ENCODE results near the gene RXRA. TPM values are rescaled to one million over a fixed set of nuclear protein-coding genes. Genes with fewer than 3 reads are reported as not detected.

The RXRA gene
- total and polyA plus RNA-seq, 2 donors (not counting 3 experiments of a cell fraction or from before 2014, with no cell fraction given) = 15.4 to 37.4 TPM

DNA sequence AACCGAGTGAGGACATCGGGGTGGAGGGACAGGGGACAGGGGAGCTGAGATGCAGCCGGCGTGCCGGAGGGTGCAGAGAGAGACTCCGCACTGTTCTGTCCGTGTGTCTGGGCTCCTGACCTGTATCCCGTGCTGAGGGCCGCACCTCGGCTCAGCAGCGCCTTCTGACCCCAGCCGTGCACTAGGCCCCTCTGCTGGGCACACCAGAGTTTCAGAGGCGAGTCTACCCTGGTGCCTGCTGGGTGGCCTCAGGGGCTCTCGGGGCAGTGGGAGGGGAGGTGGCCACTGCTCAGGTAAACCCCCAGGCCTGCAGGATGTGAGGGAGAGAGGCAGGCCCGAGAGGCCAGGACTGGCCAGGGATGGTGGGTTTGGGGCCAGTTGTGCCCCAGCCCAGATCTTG, 100.2 kb downstream of the RXRA start:
- FAIRE-seq (no peak), DNase-seq (ENCODE audit: low read depth, low spot score) (no peak)
- Histone ChIP-seq H3K4me2 (ENCODE audit: insufficient read depth, low read length) (no peak overlapping the region), H3K9ac (replicated peaks; ENCODE audit: extremely low read depth, insufficient read depth, low read length) (no peak overlapping the region), H2AFZ (ENCODE audit: low read depth, low read length) (no peak overlapping the region), H3K9me3 (replicated peaks; ENCODE audit: control insufficient read depth, insufficient read depth, low read length) (no peaks in the 10 kb centered on the region), H3K79me2 (ENCODE audit: control insufficient read depth, insufficient read depth, low read length) (no peaks in the 10 kb centered on the region), H4K20me1 (replicated peaks; ENCODE audit: control insufficient read depth, extremely low read depth, insufficient read depth, low read length) (no peaks in the 10 kb centered on the region), H3K9me1 (replicated peaks; ENCODE audit: control insufficient read depth, extremely low read depth, insufficient read depth, low read length) (no peaks in the 10 kb centered on the region), H3K4me3 (replicated peaks in 1 of 3; ENCODE audit: insufficient read depth in 1 of 3, low read depth in 1 of 3, low read length in 3 of 3) (no peak overlapping the region), H3K27ac (ENCODE audit: insufficient read depth, low read depth, low read length) (no peak overlapping the region), H3K36me3 (ENCODE audit: control insufficient read depth in 2 of 2, extremely low read depth in 1 of 2, insufficient read depth in 2 of 2, low read length in 2 of 2) (peaks cover 0 to 13% of the 10 kb centered on the region in 2 experiments), H3K4me1 (ENCODE audit: control insufficient read depth, extremely low read depth, insufficient read depth, low read length) (no peaks in the 10 kb centered on the region), H3K27me3 (ENCODE audit: control insufficient read depth in 2 of 2, insufficient read depth in 2 of 2, low read length in 2 of 2) (no peaks in the 10 kb centered on the region)
- BruUV-seq (replicated peaks) = no TSS peak
- POLR2A ChIA-PET = no interaction called here
- dilution Hi-C loops (cut with MboI; ENCODE audit: extremely low pct_ligation_motif_present, low sequenced_read_pairs) (no loop called here), intact Hi-C loops (cut with micrococcal nuclease) (no loop called here)
- TF ChIP-seq JUN (IDR thresholded peaks at IDR 0.05; ENCODE audit: borderline replicate concordance, insufficient read depth, insufficient read length, low read depth) = no peak
- no peak for TF ChIP-seq POLR2AphosphoS5 (IDR thresholded peaks at IDR 0.05; ENCODE audit: insufficient read depth, low read depth, low read length)
- TF ChIP-seq, protein P1, sequence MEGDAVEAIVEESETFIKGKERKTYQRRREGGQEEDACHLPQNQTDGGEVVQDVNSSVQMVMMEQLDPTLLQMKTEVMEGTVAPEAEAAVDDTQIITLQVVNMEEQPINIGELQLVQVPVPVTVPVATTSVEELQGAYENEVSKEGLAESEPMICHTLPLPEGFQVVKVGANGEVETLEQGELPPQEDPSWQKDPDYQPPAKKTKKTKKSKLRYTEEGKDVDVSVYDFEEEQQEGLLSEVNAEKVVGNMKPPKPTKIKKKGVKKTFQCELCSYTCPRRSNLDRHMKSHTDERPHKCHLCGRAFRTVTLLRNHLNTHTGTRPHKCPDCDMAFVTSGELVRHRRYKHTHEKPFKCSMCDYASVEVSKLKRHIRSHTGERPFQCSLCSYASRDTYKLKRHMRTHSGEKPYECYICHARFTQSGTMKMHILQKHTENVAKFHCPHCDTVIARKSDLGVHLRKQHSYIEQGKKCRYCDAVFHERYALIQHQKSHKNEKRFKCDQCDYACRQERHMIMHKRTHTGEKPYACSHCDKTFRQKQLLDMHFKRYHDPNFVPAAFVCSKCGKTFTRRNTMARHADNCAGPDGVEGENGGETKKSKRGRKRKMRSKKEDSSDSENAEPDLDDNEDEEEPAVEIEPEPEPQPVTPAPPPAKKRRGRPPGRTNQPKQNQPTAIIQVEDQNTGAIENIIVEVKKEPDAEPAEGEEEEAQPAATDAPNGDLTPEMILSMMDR (IDR thresholded peaks at IDR 0.05; ENCODE audit: extremely low read depth in 1 of 2, insufficient read depth in 1 of 2, low read depth in 1 of 2, low read length in 2 of 2) = no peak
- TF ChIP-seq, protein P2, sequence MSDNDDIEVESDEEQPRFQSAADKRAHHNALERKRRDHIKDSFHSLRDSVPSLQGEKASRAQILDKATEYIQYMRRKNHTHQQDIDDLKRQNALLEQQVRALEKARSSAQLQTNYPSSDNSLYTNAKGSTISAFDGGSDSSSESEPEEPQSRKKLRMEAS (IDR thresholded peaks at IDR 0.05; ENCODE audit: insufficient read depth, insufficient read length) = no peak
- TF ChIP-seq GATA2 (IDR thresholded peaks at IDR 0.05; ENCODE audit: insufficient read depth, insufficient read length, low read depth, low read length) = no peak
- CTCF ChIA-PET = no interaction called here

Measured in endothelial cell of umbilical vein (primary cell).